K562 (cell line): ENCODE data around the gene UNC80. TPM values are rescaled to one million over a fixed set of nuclear protein-coding genes. Genes with fewer than 3 reads are reported as not detected.

ENCODE experiments used
- ATAC-seq: fragments of 200-7000 bp; cut with Tn5 transposase; 3 replicates; pipeline ENCODE4 v1.9.1; 2020; ENCODE audit warnings: moderate library complexity
- BruUV-seq: library from RNA; stranded (reverse); fragments of 400-500 nt; replicated peaks from 2 replicates; lab custom pipeline; 2021; lab: Mats Ljungman, UMichigan
- CTCF ChIA-PET: fragments of 300-600 bp; formaldehyde crosslinking; extraction: SDS; loops from one replicate; lab custom pipeline; 2021; ENCODE audit warnings: low intra/inter-chr PET ratio; lab: Yijun Ruan, JAX
- POLR2A ChIA-PET: fragments of 300-600, 350-650 bp; sonication (Branson Sonifier 250); formaldehyde crosslinking; extraction: SDS; loops from one replicate; lab custom pipeline; 2021; ENCODE audit warnings: antibody characterized with exemption, inconsistent platforms; lab: Yijun Ruan, JAX
- DNase-seq, 4 experiments: peaks; one replicate each; pipeline versions ENCODE4 v3.0.0 to v3.0.0-alpha.2; 2011 to 2018; ENCODE audit warnings: low spot score in 3 of 4, mixed read lengths in 3 of 4; ENCODE audit errors: extremely low read depth in 1 of 4
- FAIRE-seq: peaks from 2 replicates; lab custom pipeline; 2011; peaks lifted over from hg19 to GRCh38; lab: Jason Lieb, UNC
- H2AFZ ChIP-seq: 2 replicates; pipeline ENCODE4 v1.6.0; 2011; ENCODE audit warnings: low read depth, low read length, control low read depth, inconsistent platforms
- H3K27ac ChIP-seq: fragments of 200-600 bp; 3 replicates; pipeline ENCODE4 v1.8.0; 2011; ENCODE audit warnings: low read depth, mild to moderate bottlenecking, control low read depth, inconsistent platforms, low read length, moderate library complexity, mixed read lengths; ENCODE audit errors: extremely low read depth
- H3K27me3 ChIP-seq, 2 experiments: fragments of 300-600 bp in 1 of 2; 2 replicates in 1 of 2; 3 replicates in 1 of 2; pipeline versions ENCODE4 v1.6.0 to v1.8.0; 2011; ENCODE audit warnings: inconsistent platforms in 2 of 2, low read length in 2 of 2, mild to moderate bottlenecking in 1 of 2, mixed read lengths in 1 of 2, moderate library complexity in 1 of 2; ENCODE audit not compliant: control insufficient read depth in 2 of 2, insufficient read depth in 2 of 2
- H3K36me3 ChIP-seq: fragments of 300-600 bp; 3 replicates; pipeline ENCODE4 v1.8.0; 2011; ENCODE audit warnings: mild to moderate bottlenecking, low read length, inconsistent platforms; ENCODE audit not compliant: control insufficient read depth, insufficient read depth
- H3K4me1 ChIP-seq, 2 experiments: fragments of 200-600 bp in 1 of 2; replicated peaks in 1 of 2; 2 replicates in 1 of 2; 3 replicates in 1 of 2; pipeline versions ENCODE4 v1.5.1 to v1.8.0; 2011; ENCODE audit warnings: inconsistent platforms in 2 of 2, low read length in 2 of 2, mild to moderate bottlenecking in 1 of 2, mixed read lengths in 1 of 2, moderate library complexity in 1 of 2; ENCODE audit not compliant: control insufficient read depth in 2 of 2, insufficient read depth in 2 of 2
- H3K4me2 ChIP-seq: 2 replicates; pipeline ENCODE4 v1.6.1; 2011; ENCODE audit warnings: low read length, control low read depth, inconsistent platforms, mixed read lengths; ENCODE audit not compliant: insufficient read depth
- H3K4me3 ChIP-seq: fragments of 200-600 bp; sonication (generic), shearing (Covaris generic); 2 replicates; pipeline ENCODE4 v1.5.1; 2016; ENCODE audit warnings: control low read depth, inconsistent platforms
- H3K79me2 ChIP-seq: fragments of 200-600 bp; 3 replicates; pipeline ENCODE4 v1.8.0; 2011; ENCODE audit warnings: low read length, inconsistent platforms; ENCODE audit not compliant: control insufficient read depth, insufficient read depth
- H3K9ac ChIP-seq, 2 experiments: 2 replicates each; pipeline versions ENCODE4 v1.6.0 to v1.6.1; 2011; ENCODE audit warnings: low read depth in 2 of 2, low read length in 2 of 2, control low read depth in 1 of 2, inconsistent platforms in 1 of 2, mild to moderate bottlenecking in 1 of 2, mixed read lengths in 1 of 2; ENCODE audit not compliant: insufficient read depth in 1 of 2
- H3K9me1 ChIP-seq: one replicate; pipeline ENCODE4 v1.6.0; 2011; ENCODE audit warnings: inconsistent platforms, mild to moderate bottlenecking, low read length, moderate library complexity; ENCODE audit not compliant: control insufficient read depth, insufficient read depth
- H3K9me3 ChIP-seq: replicated peaks from 2 replicates; pipeline ENCODE4 v1.5.1; 2011; ENCODE audit warnings: low read depth, low read length, inconsistent platforms; ENCODE audit not compliant: control insufficient read depth, insufficient read depth
- H4K20me1 ChIP-seq: replicated peaks from 2 replicates; pipeline ENCODE4 v1.6.1; 2011; ENCODE audit warnings: low read length, inconsistent platforms, mixed read lengths; ENCODE audit not compliant: control insufficient read depth, insufficient read depth
- CAMTA2 ChIP-seq: fragments of 250-450 bp; sonication (Bioruptor Pico); conservative IDR thresholded peaks from 2 replicates; pipeline ENCODE4 v1.5.1; 2022
- FOSL1 ChIP-seq: fragments of 200-800 bp; sonication (Bioruptor generic); conservative IDR thresholded peaks from 2 replicates; pipeline ENCODE4 v1.6.1; 2016; ENCODE audit warnings: missing genetic modification characterization, missing compliant biosample characterization
- FUS ChIP-seq: fragments of 200-400 bp; formaldehyde crosslinking; optimal IDR thresholded peaks from 2 replicates; pipeline ENCODE3; 2017; ENCODE audit warnings: low read depth, low read length
- HDAC6 ChIP-seq: IDR thresholded peaks from 2 replicates; pipeline ENCODE4 v1.6.1; 2012; ENCODE audit warnings: low read depth, mild to moderate bottlenecking, control low read depth, inconsistent platforms, low read length, moderate library complexity
- SAFB2 ChIP-seq: fragments of 200-400 bp; formaldehyde crosslinking; IDR thresholded peaks from 2 replicates; pipeline ENCODE4 v1.6.1; 2018; ENCODE audit warnings: borderline replicate concordance, low read length, low read depth, moderate library complexity; ENCODE audit not compliant: severe bottlenecking
- SREBF2 ChIP-seq: sonication (generic); formaldehyde crosslinking; IDR thresholded peaks from 2 replicates; pipeline ENCODE4 v1.4.0; 2020; ENCODE audit warnings: mild to moderate bottlenecking, missing genetic modification reagents
- ZNF140 ChIP-seq: fragments of 250-450 bp; sonication (Bioruptor Pico); IDR thresholded peaks from 2 replicates; pipeline ENCODE4 v1.8.0; 2021; ENCODE audit warnings: moderate library complexity, mild to moderate bottlenecking, inconsistent platforms
- ZNF165 ChIP-seq: fragments of 250-450 bp; sonication (Bioruptor Pico); IDR thresholded peaks from 2 replicates; pipeline ENCODE4 v1.4.0; 2020; ENCODE audit warnings: borderline replicate concordance
- ZNF57 ChIP-seq: fragments of 450-650 bp; formaldehyde crosslinking; IDR thresholded peaks from 2 replicates; pipeline ENCODE4 v1.4.0; 2020; ENCODE audit warnings: mild to moderate bottlenecking, moderate library complexity
- ZNF696 ChIP-seq: fragments of 250-450 bp; sonication (Bioruptor Pico); conservative IDR thresholded peaks from 2 replicates; pipeline ENCODE4 v1.4.0; 2020; ENCODE audit warnings: mild to moderate bottlenecking, moderate library complexity
- ZNF79 ChIP-seq: fragments of 250-450 bp; sonication (Bioruptor Pico); IDR thresholded peaks from 2 replicates; pipeline ENCODE4 v1.4.0; 2020; ENCODE audit warnings: low read depth, mild to moderate bottlenecking, moderate library complexity
- in situ Hi-C: fragments of 300-500 bp; cut with MboI; formaldehyde crosslinking; loops from 4 replicates; pipeline ENCODE4 v1.15.0; 2018; ENCODE audit warnings: inconsistent platforms, mixed read lengths
- intact Hi-C: fragments of 100-400 bp; cut with micrococcal nuclease; formaldehyde crosslinking; loops from 2 replicates; pipeline ENCODE4 v1.14.2; 2022
- polyA plus RNA-seq, 8 experiments: library from polyadenylated mRNA; depleted of rRNA in 4 of 8; stranded (reverse) in 5 of 8; unstranded in 3 of 8; fragments of >200 nt; fragmentation: Nextera tagmentation in 2 of 8; fragmentation: Illumina TruSeq in 1 of 8; extraction: Ambion mirVana in 2 of 8; extraction: Trizol in 1 of 8; gene quantifications; 2 replicates each; pipeline versions ENCODE4 v1.2.1 to v1.2.3, GENCODE V29; 2011 to 2014; ENCODE audit warnings: inconsistent platforms in 1 of 8, missing spikeins in 1 of 8
- total RNA-seq, 7 experiments: library from RNA; depleted of rRNA in 6 of 7; stranded (reverse); fragments of >200 nt in 6 of 7; fragmentation: Illumina TruSeq in 2 of 7; extraction: Trizol in 2 of 7; gene quantifications; 2 replicates each; pipeline versions ENCODE4 v1.2.1 to v1.2.3, GENCODE V29; 2011 to 2021; ENCODE audit warnings: low replicate concordance in 1 of 7
- TF ChIP-seq, protein P1 (sequence below): fragments of 450-650 bp; IDR thresholded peaks from 2 replicates; pipeline ENCODE4 v1.6.1; 2018; ENCODE audit not compliant: partially characterized antibody
- TF ChIP-seq, protein P2 (sequence below), 2 experiments: IDR thresholded peaks; 2 replicates each; pipeline ENCODE4 v1.6.1; 2012; ENCODE audit warnings: improper control_type of control experiment in 2 of 2, low read depth in 2 of 2, low read length in 2 of 2, borderline replicate concordance in 1 of 2
- TF ChIP-seq, protein P3 (sequence below): sonication (generic); formaldehyde crosslinking; IDR thresholded peaks from 2 replicates; pipeline ENCODE4 v1.8.0; 2022; ENCODE audit warnings: missing genetic modification reagents, mild to moderate bottlenecking, moderate library complexity, borderline replicate concordance
- TF ChIP-seq, protein P4 (sequence below): sonication (generic); formaldehyde crosslinking; IDR thresholded peaks from 2 replicates; pipeline ENCODE4 v1.8.1; 2023; ENCODE audit warnings: mild to moderate bottlenecking, missing genetic modification reagents

The UNC80 gene
- total and polyA plus RNA-seq, 9 of the 15 experiments (the other 6 are each of a cell fraction or from before 2014, with no cell fraction given), result under 0.01 to 0.04 (median 0.01) TPM; not detected in 5

DNA sequence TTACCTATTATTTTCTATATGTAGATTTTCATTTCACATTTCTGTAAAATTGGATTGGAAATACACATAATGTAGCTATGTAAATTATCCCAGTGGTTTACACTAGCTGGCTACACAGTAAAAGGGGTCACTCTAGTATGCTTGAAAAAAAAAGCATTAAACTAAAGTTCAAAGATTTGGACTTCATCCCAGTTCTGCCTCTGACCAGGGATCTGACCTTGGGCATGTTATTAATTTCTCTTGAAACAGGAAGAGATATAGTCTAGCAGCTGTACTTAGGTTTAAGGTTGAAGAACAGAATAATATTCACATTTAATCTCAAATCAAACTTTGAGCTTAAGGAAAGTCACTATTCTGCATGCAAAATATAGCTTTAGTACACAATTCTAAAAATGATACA is 166.3 kb downstream of the UNC80 start:
- H3K4me2 ChIP-seq, result no peak overlapping the region
- BruUV-seq, result no TSS peak
- no peaks in the 10 kb centered on the region for H3K4me1 ChIP-seq
- ChIA-PET POLR2A (no interaction called here), CTCF (no interaction called here)
- intact Hi-C loops (no loop called here), in situ Hi-C loops (no loop called here)
- FAIRE-seq, result no peak
- no peaks in the 10 kb centered on the region for H3K36me3 ChIP-seq
- ATAC-seq, result no peak
- H3K9ac ChIP-seq, result no peak overlapping the region
- H3K27me3 ChIP-seq, result no peaks in the 10 kb centered on the region
- no peak for DNase-seq
- no peaks in the 10 kb centered on the region for H3K9me1 ChIP-seq
- H3K79me2 ChIP-seq, result no peaks in the 10 kb centered on the region
- H3K4me3 ChIP-seq, result no peak overlapping the region
- no peaks in the 10 kb centered on the region for H4K20me1 ChIP-seq
- no peak overlapping the region for H2AFZ ChIP-seq
- H3K9me3 ChIP-seq, result no peaks in the 10 kb centered on the region
- H3K27ac ChIP-seq, result no peak overlapping the region
- TF ChIP-seq ZNF165 (CRISPR knock-in tag), result no peak
- TF ChIP-seq ZNF140 (CRISPR knock-in tag), result no peak
- TF ChIP-seq ZNF57 (CRISPR knock-in tag), result no peak
- TF ChIP-seq, protein P1, sequence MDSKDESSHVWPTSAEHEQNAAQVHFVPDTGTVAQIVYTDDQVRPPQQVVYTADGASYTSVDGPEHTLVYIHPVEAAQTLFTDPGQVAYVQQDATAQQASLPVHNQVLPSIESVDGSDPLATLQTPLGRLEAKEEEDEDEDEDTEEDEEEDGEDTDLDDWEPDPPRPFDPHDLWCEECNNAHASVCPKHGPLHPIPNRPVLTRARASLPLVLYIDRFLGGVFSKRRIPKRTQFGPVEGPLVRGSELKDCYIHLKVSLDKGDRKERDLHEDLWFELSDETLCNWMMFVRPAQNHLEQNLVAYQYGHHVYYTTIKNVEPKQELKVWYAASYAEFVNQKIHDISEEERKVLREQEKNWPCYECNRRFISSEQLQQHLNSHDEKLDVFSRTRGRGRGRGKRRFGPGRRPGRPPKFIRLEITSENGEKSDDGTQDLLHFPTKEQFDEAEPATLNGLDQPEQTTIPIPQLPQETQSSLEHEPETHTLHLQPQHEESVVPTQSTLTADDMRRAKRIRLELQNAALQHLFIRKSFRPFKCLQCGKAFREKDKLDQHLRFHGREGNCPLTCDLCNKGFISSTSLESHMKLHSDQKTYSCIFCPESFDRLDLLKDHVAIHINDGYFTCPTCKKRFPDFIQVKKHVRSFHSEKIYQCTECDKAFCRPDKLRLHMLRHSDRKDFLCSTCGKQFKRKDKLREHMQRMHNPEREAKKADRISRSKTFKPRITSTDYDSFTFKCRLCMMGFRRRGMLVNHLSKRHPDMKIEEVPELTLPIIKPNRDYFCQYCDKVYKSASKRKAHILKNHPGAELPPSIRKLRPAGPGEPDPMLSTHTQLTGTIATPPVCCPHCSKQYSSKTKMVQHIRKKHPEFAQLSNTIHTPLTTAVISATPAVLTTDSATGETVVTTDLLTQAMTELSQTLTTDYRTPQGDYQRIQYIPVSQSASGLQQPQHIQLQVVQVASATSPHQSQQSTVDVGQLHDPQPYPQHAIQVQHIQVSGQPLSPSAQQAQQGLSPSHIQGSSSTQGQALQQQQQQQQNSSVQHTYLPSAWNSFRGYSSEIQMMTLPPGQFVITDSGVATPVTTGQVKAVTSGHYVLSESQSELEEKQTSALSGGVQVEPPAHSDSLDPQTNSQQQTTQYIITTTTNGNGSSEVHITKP, result no peak
- no peak for TF ChIP-seq HDAC6
- TF ChIP-seq, protein P2, sequence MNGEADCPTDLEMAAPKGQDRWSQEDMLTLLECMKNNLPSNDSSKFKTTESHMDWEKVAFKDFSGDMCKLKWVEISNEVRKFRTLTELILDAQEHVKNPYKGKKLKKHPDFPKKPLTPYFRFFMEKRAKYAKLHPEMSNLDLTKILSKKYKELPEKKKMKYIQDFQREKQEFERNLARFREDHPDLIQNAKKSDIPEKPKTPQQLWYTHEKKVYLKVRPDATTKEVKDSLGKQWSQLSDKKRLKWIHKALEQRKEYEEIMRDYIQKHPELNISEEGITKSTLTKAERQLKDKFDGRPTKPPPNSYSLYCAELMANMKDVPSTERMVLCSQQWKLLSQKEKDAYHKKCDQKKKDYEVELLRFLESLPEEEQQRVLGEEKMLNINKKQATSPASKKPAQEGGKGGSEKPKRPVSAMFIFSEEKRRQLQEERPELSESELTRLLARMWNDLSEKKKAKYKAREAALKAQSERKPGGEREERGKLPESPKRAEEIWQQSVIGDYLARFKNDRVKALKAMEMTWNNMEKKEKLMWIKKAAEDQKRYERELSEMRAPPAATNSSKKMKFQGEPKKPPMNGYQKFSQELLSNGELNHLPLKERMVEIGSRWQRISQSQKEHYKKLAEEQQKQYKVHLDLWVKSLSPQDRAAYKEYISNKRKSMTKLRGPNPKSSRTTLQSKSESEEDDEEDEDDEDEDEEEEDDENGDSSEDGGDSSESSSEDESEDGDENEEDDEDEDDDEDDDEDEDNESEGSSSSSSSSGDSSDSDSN (IDR thresholded peaks at IDR 0.05; ENCODE audit: borderline replicate concordance in 1 of 2, low read depth in 2 of 2, low read length in 2 of 2), result no peak
- no peak for TF ChIP-seq SAFB2
- TF ChIP-seq, protein P3, sequence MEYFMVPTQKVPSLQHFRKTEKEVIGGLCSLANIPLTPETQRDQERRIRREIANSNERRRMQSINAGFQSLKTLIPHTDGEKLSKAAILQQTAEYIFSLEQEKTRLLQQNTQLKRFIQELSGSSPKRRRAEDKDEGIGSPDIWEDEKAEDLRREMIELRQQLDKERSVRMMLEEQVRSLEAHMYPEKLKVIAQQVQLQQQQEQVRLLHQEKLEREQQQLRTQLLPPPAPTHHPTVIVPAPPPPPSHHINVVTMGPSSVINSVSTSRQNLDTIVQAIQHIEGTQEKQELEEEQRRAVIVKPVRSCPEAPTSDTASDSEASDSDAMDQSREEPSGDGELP (CRISPR knock-in tag), result no peak
- no peak for TF ChIP-seq CAMTA2 (CRISPR knock-in tag)
- TF ChIP-seq, protein P4, sequence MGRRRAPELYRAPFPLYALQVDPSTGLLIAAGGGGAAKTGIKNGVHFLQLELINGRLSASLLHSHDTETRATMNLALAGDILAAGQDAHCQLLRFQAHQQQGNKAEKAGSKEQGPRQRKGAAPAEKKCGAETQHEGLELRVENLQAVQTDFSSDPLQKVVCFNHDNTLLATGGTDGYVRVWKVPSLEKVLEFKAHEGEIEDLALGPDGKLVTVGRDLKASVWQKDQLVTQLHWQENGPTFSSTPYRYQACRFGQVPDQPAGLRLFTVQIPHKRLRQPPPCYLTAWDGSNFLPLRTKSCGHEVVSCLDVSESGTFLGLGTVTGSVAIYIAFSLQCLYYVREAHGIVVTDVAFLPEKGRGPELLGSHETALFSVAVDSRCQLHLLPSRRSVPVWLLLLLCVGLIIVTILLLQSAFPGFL (CRISPR knock-in tag), result no peak
- no peak for TF ChIP-seq ZNF79
- TF ChIP-seq SREBF2 (CRISPR knock-in tag), result no peak
- TF ChIP-seq ZNF696 (CRISPR knock-in tag), result no peak
- no peak for TF ChIP-seq FUS
- TF ChIP-seq FOSL1, result no peak
